Skeletal muscle satellite cell (primary cell): ENCODE data around the gene ATP2C2.
"Not testable (repeated sequence)": the region's sequence is repeated elsewhere in the genome, so short reads cannot be mapped to it uniquely, and the experiment has no call there.

Experiments used
- H3K27me3 ChIP-seq: 2 replicates; pipeline ENCODE4 v1.7.0; 2013; ENCODE audit warnings: low read length; ENCODE audit not compliant: control insufficient read depth, insufficient read depth
- H3K36me3 ChIP-seq: 2 replicates; pipeline ENCODE4 v1.7.0; 2013; ENCODE audit warnings: mild to moderate bottlenecking, control low read depth, low read length; ENCODE audit not compliant: insufficient read depth
- H3K4me1 ChIP-seq: 2 replicates; pipeline ENCODE4 v1.7.0; 2013; ENCODE audit warnings: low read length; ENCODE audit not compliant: control insufficient read depth, insufficient read depth
- H3K4me2 ChIP-seq: 2 replicates; pipeline ENCODE4 v1.7.0; 2013; ENCODE audit warnings: mild to moderate bottlenecking, low read length
- H3K4me3 ChIP-seq: 2 replicates; pipeline ENCODE4 v1.7.0; 2013; ENCODE audit warnings: low read length
- H3K9ac ChIP-seq: 2 replicates; pipeline ENCODE4 v1.7.0; 2013; ENCODE audit warnings: mild to moderate bottlenecking, low read depth, low read length, moderate library complexity
- H3K9me3 ChIP-seq: replicated peaks from 2 replicates; pipeline ENCODE4 v1.7.0; 2013; ENCODE audit warnings: mild to moderate bottlenecking, control low read depth, low read length

Gene ATP2C2

DNA sequence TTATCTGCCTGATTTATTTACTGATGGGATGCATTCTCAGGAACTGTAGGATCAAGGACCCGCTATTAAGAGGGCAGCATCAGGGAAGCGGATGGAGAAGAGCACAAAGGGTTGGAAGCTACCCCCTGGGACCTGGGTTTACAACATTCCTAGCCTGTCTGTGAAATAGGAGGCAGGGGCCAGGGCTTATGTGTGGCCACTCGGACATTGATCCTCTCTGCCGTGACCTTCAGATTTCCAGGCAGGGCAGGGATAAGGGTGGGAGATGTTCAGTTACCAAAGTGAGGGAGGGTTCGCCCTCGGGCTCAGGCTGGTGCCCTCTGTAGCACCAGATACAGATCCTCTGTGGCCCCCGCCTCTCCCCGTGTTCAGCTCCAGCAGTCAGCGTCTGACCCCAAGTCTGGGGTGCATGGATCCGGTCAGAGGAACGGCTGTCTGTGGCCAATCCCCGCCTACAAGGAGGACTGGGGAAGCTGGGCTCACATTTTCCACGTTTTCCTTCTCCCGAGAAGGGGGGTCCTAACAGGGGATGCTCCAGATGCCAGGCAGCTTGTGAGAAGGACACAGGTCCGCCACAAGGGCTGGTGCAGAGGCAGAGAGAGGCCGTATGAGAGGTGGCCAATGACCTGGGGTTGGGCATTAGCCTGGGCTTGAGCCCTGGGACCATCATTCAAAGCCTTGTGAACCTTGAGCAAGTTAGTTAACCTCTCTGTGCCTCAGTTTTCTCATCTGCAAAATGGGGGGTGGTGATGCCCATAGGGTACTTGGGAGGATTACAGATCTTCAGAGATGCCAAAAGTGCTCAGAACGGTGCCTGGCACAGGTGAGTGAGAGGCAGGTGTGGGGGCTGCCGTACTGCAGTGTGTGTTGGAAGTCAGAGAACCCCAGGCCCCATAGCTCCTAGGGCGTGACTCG is 48.3 kb downstream of the ATP2C2 start:
- no peaks in the 10 kb centered on the region for H3K36me3 ChIP-seq
- no peak overlapping the region for H3K9ac ChIP-seq
- H3K4me2 ChIP-seq = no peak overlapping the region
- no peak overlapping the region for H3K4me3 ChIP-seq
- no peaks in the 10 kb centered on the region for H3K9me3 ChIP-seq
- H3K4me1 ChIP-seq = no peaks in the 10 kb centered on the region
- H3K27me3 ChIP-seq = peaks cover 64% of the 10 kb centered on the region

DNA sequence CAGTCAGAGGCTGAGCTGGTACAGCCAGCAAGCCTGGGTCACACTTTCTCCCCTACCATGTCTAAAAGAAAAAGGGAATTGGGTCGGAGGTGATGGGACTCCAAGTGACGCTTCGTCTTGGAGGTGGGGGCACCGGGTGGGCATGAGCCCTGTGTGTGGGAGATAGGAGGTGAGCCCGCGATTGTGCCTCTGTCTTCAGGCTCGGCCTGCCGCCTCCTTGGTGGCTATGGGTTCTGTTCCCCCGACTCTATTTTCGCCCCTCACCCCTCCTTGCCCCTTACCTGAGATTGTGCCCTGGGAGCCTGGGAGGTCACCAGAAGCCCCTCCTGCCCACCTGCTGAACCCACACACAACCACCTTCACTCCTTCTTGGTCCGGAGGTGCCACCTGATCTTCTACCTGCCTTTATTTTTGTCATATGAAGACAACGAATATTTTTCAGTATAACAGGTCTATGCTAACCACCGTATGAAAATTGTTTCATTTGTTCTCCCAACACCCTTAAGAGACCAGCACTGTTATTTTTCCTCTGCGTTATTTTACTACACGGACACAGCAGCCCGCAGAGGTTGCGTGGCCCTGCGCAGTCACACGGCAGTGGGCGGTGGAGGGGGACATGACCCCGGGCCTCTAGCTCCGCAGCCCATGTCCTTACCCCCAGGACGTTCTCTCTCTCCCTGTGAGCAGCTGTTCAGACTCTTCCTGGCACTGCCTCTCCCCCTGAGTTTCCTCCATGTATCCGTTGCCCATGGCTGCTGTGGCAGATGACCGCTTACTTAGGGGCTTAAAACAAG is 49.9 kb downstream of the ATP2C2 start:
- Histone ChIP-seq H3K9ac (no peak overlapping the region), H3K4me3 (no peak overlapping the region), H3K36me3 (no peaks in the 10 kb centered on the region), H3K4me1 (no peaks in the 10 kb centered on the region), H3K27me3 (peaks cover 64% of the 10 kb centered on the region), H3K4me2 (no peak overlapping the region), H3K9me3 (no peaks in the 10 kb centered on the region)

- Histone ChIP-seq H3K4me3 (no peak overlapping the region), H3K36me3 (no peaks in the 10 kb centered on the region), H3K4me1 (no peaks in the 10 kb centered on the region), H3K4me2 (no peak overlapping the region), H3K9me3 (no peaks in the 10 kb centered on the region), H3K27me3 (peaks cover 52% of the 10 kb centered on the region), H3K9ac (no peak overlapping the region)
Observed at GRCh38 chr16:84419730-84420129, 51.4 kb downstream of the ATP2C2 start.

- not testable (repeated sequence) for H3K36me3 ChIP-seq, H3K9me3 ChIP-seq, H3K9ac ChIP-seq, H3K4me3 ChIP-seq, H3K4me2 ChIP-seq, H3K4me1 ChIP-seq
- H3K27me3 ChIP-seq = peaks cover 52% of the 10 kb centered on the region
Observed at GRCh38 chr16:84420556-84420955, 52.2 kb downstream of the ATP2C2 start.

GRCh38 chr16:84421081-84421937 is 53.0 kb downstream of the ATP2C2 start:
- Histone ChIP-seq H3K27me3 (peaks cover 47% of the 10 kb centered on the region), H3K36me3 (no peaks in the 10 kb centered on the region), H3K4me2 (no peak overlapping the region), H3K9me3 (no peaks in the 10 kb centered on the region), H3K9ac (no peak overlapping the region), H3K4me1 (no peaks in the 10 kb centered on the region), H3K4me3 (no peak overlapping the region)

DNA sequence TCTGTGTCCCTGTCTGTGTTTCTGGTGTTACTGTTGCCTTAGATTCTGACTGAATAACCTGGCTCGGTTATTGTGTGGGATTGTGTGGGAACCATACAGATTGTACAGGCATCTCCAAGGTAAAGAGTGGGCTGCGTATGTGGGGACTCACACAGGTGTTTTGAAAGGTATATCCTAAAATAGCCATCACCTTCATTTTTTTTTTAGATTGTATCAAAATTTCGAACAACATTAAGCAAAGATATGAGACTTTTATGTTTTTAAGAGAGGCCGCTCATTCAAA is 53.5 kb downstream of the ATP2C2 start:
- Histone ChIP-seq H3K27me3 (peaks cover 47% of the 10 kb centered on the region), H3K9me3 (no peaks in the 10 kb centered on the region), H3K4me2 (no peak overlapping the region), H3K4me1 (no peaks in the 10 kb centered on the region), H3K9ac (no peak overlapping the region), H3K36me3 (no peaks in the 10 kb centered on the region), H3K4me3 (no peak overlapping the region)

- no peaks in the 10 kb centered on the region for H3K9me3 ChIP-seq
- no peak overlapping the region for H3K9ac ChIP-seq
- no peaks in the 10 kb centered on the region for H3K36me3 ChIP-seq
- peaks cover 39% of the 10 kb centered on the region for H3K27me3 ChIP-seq
- no peaks in the 10 kb centered on the region for H3K4me1 ChIP-seq
- no peak overlapping the region for H3K4me2 ChIP-seq
- H3K4me3 ChIP-seq = no peak overlapping the region
Observed at GRCh38 chr16:84423416-84423837, 55.1 kb downstream of the ATP2C2 start.

DNA sequence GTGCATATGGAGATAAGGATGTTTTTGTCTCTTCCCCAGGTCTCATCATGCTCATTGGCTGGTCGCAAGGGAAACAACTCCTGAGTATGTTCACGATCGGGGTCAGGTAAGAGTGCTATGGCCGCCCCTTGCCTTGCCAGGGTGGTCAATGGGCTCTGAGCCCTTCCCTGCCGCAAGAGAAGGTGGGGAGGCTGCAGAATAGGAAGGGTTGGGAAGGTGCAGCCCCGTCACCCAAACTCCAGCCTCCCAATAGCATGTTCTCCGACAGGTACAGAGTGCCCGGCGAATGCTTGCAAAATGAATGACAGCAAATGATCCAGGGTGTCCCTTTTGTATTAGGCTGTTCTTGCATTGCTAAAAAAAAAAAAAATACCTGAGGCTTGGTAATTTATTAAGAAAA is 57.4 kb downstream of the ATP2C2 start:
- no peaks in the 10 kb centered on the region for H3K4me1 ChIP-seq
- H3K36me3 ChIP-seq = no peaks in the 10 kb centered on the region
- no peak overlapping the region for H3K4me2 ChIP-seq
- H3K9ac ChIP-seq = no peak overlapping the region
- no peak overlapping the region for H3K4me3 ChIP-seq
- H3K9me3 ChIP-seq = no peaks in the 10 kb centered on the region
- peaks cover 45% of the 10 kb centered on the region for H3K27me3 ChIP-seq

DNA sequence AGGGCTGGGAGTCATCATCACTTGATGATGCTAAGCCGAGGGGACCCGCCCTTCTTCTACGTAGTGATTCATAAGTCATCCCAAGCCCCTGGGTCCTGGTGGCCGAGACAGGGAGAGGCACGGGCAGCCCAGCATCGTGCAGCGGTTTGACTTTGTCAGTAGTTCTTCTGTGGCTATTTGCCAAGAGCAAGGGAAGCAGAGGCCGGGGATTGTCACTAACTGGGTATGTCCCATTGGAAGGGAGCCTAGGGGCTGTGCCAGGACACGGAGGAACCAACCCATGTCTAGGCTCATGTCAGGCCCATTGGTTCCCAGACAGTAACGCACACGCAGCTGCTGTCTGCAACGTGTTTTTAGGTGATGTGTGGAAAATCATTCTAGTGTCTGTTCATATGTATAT is 58.5 kb downstream of the ATP2C2 start:
- Histone ChIP-seq H3K27me3 (peaks cover 56% of the 10 kb centered on the region), H3K4me2 (no peak overlapping the region), H3K9ac (no peak overlapping the region), H3K4me1 (no peaks in the 10 kb centered on the region), H3K36me3 (no peaks in the 10 kb centered on the region), H3K4me3 (no peak overlapping the region), H3K9me3 (no peaks in the 10 kb centered on the region)

GRCh38 chr16:84427553-84427952 is 59.2 kb downstream of the ATP2C2 start:
- Histone ChIP-seq H3K27me3 (peaks cover 58% of the 10 kb centered on the region), H3K9me3 (no peaks in the 10 kb centered on the region), H3K9ac (no peak overlapping the region), H3K4me3 (no peak overlapping the region), H3K4me1 (no peaks in the 10 kb centered on the region), H3K4me2 (no peak overlapping the region), H3K36me3 (no peaks in the 10 kb centered on the region)

DNA sequence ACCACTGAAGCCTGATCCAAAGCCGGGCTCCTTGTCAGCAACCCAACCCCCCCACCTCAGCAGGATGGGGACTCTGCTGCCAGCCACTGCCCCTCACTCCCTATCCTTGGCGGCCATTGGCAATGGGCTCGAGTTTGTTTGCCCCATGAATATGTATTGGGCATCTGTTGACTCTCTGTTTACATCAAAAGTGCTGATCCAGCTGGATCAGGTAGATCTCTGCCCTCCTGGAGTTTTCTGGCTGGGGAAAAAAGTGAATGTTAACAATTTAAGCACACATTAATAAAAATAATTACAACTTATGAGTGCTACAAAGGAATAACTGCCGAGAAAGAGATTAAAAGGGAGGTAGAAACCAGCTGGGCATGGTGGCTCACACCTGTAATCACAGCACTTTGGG is 62.5 kb downstream of the ATP2C2 start:
- no peak overlapping the region for H3K4me2 ChIP-seq
- peaks cover 51% of the 10 kb centered on the region for H3K27me3 ChIP-seq
- H3K4me1 ChIP-seq = no peaks in the 10 kb centered on the region
- H3K9me3 ChIP-seq = no peaks in the 10 kb centered on the region
- no peak overlapping the region for H3K4me3 ChIP-seq
- H3K36me3 ChIP-seq = no peaks in the 10 kb centered on the region
- no peak overlapping the region for H3K9ac ChIP-seq
